Subcutaneous adipose tissue (tissue), 4 donors: ENCODE measurements around the gene PYROXD2. TPM values are rescaled to one million over a fixed set of nuclear protein-coding genes. Genes with fewer than 3 reads are reported as not detected.

Source experiments
- total RNA-seq, 4 donors: library from RNA; depleted of rRNA; stranded (reverse); fragments of >200 nt; gene quantifications; one replicate each; pipeline ENCODE4 v1.1.0, GENCODE V29; 2016
- TF ChIP-seq, protein P1 (sequence below): fragments of 450-650 bp; IDR thresholded peaks from one replicate; pipeline ENCODE4 v1.5.1; 2016; ENCODE audit warnings: low read depth, mild to moderate bottlenecking, control low read depth, antibody characterized with exemption, moderate library complexity

Gene PYROXD2
- total RNA-seq, 4 donors from 2014 or later: 11.2 to 23.6 (median 16.0) TPM

- TF ChIP-seq, protein P1, sequence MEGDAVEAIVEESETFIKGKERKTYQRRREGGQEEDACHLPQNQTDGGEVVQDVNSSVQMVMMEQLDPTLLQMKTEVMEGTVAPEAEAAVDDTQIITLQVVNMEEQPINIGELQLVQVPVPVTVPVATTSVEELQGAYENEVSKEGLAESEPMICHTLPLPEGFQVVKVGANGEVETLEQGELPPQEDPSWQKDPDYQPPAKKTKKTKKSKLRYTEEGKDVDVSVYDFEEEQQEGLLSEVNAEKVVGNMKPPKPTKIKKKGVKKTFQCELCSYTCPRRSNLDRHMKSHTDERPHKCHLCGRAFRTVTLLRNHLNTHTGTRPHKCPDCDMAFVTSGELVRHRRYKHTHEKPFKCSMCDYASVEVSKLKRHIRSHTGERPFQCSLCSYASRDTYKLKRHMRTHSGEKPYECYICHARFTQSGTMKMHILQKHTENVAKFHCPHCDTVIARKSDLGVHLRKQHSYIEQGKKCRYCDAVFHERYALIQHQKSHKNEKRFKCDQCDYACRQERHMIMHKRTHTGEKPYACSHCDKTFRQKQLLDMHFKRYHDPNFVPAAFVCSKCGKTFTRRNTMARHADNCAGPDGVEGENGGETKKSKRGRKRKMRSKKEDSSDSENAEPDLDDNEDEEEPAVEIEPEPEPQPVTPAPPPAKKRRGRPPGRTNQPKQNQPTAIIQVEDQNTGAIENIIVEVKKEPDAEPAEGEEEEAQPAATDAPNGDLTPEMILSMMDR: no peak
Measured at GRCh38 chr10:98417973-98418664, 3.1 kb upstream of the PYROXD2 start.

- TF ChIP-seq, protein P1: no peak
Measured at GRCh38 chr10:98417481-98417959, 2.5 kb upstream of the PYROXD2 start.

DNA sequence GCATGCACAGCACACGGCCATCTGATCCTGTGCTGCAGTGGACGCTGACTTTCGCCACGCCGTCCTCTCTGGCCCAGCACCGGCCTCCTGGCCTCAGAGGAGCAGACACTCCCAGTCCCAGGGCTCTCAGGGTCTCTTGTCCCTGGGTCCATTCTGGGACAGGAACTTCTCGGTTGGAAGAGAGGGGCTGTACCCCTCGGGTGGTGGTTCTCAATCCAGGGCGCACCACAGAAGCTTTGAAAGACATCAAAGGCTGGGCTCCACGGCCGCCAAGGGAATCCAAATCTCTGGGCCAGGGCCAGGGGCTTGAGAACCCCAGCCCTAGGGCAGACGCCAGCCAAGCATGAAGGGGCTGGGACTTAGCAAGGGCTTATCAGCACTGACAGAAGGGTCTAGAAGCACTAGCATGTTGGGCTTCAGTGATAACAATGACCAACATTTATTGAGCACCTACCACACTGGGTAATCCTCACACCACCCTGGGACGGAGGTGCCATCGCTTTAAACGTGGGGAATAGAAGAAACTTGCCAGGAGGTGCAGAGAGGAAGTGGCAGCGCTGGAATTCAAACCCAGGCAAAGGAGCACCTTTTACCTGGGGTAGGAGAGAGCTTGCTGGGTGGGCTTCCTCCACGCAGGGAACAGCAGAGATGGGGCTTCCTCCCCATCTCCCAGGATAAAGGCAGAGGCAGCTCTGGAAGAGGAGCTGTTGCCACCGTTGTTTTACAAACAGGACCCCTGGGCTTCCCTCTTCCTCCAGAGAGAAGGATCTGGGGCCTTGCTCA, 1.8 kb upstream of the PYROXD2 start:
- TF ChIP-seq, protein P1: no peak

DNA sequence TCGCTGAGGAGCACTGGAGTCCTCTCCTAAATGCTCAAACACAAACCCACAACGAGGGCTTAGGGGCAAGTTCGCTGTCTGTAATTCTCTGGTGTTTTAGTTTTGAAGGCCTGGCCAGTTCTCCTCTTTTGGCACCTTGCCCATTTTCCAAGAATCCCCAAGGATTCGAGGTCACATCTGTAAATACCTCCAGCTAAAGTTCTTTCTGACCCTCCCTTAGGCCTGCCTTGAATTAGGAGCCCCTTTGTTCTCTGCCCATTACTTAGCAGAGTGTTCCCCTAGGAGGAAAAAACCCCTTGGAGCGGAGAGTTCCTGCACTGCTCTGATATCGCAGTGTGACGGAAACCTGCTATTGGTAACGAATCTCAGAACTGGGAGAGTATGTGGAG, 743 bp upstream of the PYROXD2 start:
- TF ChIP-seq, protein P1: no peak

GRCh38 chr10:98414578-98414931, 427 bp downstream of the PYROXD2 start:
- TF ChIP-seq, protein P1: no peak

GRCh38 chr10:98411768-98412167, 3.2 kb downstream of the PYROXD2 start:
- TF ChIP-seq, protein P1: no peak

- TF ChIP-seq, protein P1: no peak
Measured at GRCh38 chr10:98411166-98411565, 3.8 kb downstream of the PYROXD2 start.
